ENCODE results near the gene CHI3L1.
"Not testable (repeated sequence)": the region's sequence is repeated elsewhere in the genome, so short reads cannot be mapped to it uniquely, and the experiment has no call there.

CHI3L1 gene

DNA sequence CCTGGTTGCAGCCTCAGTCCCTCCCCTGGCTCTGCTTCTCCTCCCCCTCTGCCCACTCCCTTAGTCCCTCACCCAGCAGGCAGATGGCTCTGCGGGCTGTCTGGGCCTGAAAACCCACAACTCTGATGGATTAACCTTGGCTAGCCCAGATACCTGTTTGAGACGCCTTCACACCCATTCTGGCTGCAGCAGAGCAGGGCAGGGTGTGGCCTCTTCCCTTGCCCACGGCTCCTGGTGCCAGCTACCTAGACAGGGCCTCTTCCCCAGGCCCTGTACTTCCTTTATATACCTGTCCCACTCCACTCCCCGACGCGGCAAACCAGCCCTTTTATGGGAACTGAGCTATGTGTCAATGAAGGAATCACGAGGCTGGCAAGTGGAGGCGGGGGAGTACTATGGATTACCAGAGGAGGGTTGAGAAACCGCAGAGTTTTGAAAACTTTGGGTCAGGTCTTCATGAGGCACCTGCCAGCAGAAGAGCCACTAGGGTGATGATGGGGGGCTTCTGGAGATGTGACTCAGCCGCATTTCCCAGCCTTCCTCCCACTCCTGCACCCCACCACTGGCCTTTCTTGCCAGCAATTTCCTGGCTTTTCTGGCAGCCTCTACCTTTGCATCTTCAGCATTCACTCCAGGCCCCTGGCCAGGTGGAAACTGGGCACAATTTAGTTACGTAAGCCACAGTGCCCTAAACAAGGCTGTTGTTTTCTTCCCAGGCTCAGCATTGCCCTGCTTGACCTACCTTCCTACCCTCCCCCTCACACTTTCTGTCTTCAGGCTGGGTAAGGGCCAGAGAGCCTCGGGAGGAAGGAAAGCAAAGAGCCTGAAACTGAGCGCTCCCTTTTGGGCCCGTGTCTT is at the start of gene CHI3L1:
TSS of gene CHI3L1 (minus strand) at position 259 of the 858 bp plus-strand sequence. CDS start at position 178, 81 bp downstream.
- no peak for DNase-seq

DNA sequence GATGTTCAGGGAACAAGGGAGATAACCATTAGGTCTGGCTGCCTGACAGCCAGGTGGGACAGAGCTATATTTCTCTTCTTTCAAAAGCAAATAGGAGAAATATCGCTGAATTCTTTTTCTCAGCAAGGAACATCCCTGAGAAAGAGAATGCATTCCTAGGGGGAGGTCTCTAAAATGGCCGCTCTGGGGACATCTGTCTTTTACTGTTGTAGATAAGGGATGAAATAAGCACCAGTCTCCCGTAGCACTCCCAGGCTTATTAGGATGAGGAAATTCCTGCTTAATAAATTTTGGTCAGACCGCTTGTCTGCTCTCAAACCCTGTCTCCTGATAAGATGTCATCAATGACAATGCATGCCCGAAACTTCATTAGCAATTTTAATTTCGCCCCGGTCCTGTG is 48.4 kb upstream of the CHI3L1 start:
- DNase-seq = not testable (repeated sequence)

DNA sequence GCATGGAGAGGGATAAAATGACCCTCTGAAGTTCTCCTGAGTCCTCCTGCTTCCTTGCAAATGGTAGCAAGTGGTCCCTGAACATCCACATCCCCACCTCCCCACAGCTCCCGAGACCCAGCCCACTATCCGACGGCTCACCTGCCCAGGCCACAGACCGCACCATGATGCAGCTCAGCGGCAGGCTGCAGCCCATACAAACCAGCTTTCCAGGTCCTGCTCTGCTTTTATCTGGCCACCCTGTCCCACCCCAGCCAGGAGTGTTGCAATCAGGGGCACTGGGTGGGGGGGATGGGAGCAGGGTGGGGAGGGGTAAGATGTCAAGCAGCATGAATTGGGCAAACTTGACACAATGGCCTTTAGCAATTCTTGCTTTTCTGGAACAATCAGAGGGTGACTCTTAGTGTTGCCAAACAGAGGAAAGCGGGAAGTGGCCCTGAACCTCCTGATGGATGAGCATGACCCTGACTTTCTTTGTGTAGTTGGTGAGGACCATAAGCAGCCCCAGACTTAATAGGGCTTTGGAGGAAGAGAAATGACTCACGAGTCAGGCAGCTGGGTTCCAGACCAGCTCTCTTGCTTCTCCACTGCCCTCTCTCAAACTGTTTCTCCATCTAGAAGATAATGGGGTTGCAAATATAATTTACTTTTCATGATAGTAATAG is 43.1 kb upstream of the CHI3L1 start, which contains the start of gene CHIT1:
TSS of gene CHIT1 (minus strand) at position 203 of the 665 bp plus-strand sequence. CDS start at position 166, 37 bp downstream.
- DNase-seq = no peak

DNA sequence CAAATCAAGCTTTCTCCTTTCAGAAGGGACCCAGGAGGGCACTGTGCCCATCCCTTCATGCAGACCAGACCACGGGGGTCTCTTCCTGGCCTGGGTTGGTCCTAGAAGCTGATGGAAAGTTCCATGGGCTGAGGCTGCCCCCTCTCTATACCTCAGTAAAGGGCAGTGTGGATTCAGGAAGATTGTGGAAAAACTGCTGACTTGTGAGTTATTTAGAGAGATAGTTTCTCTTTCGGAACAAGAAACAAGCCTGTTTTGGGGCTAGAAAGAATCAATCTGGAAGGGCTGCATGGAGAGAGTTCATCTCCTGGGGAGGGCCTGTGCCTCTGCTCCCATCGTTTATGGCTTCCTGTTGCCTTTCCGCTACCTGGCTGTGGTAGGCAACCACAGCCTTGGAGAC is 42.2 kb upstream of the CHI3L1 start:
- no peak for DNase-seq

DNA sequence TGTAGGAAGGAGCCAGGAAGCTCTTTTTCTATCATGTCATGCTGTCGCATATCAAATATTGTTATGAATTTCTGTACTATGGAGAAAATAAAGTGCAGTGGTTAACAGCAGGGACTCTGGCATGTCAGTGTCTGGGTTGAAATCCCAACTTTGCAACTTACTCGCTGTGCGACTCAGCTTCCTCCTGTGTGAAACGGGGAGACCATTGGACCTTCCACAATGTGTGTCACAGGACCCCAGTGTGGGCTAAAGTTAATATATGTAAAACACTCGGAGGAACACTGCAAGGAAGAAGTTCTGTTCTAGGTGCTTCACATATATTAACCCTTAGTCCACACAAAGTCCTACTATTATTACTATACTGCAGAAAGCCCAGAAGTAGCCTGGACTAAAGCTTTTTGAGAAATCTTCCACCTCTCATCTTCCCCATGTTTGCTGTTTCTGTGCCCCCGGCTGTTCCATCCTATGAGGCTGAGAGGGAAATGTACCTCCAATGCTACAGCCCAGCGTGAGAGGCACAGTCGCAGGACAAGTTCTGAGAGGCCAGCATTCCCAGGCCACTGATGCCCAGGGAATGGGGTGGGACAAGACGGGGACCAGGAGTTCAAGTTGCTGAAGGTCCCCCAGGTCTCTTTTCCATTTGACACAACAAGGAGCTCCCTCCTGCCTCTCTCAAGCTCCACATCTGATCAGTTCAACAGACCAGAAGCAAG is 41.0 kb upstream of the CHI3L1 start:
- no peak for DNase-seq

DNA sequence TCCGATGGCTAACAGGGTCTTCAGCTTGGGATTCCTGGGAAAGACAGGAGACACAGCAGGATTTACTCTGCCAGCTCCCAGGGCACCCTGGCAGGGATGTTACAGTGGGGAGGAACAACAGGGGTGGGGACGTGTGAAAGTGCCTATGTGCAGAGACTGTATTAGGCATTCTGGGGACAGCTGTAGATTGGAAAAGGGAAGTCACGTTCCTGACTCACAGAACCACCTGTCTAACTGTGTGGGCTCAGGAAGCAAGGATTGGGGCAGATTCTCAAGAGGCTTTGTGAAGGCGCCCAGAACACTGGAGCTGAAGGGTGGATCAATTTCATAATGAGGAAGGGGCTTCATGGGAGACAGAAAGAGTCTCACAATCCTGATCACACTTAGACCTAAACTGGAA is 38.6 kb upstream of the CHI3L1 start:
- DNase-seq = no peak

DNA sequence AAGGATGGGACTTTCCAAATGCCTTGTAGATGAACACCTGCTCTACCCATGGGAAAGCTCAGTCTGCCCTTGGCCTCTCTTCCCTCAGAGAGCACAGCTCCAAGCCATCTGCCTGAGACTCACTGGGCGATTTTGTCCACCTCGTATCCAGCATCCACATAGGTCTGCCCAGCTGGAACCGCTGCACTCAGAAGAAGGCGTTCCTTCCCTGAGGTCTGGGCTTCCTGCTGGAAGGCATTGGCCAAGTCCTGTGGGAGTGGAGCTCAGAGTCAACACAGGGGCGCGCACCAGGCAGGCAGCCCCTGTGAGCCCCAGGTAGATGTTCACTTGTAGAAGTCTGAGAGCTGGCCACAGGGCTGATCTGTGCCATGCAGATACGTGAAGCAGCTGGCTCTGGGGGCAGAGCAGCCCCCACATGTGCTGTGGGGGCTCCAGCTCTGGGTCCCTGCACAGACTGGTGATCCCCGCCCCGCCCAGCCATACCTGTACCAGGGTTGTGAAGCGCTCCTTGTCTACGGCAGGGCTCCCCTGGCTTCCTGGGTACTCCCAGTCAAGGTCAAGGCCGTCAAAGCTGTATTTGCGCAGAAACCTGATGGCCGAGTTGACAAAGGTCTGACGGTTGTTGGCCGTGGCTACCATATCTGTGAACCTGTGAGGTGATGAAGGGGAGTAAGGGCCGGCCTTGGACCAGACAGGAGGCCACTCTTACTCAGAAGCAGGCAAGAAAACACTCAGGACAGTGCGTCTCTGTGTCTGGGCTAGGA is 36.7 kb upstream of the CHI3L1 start:
- DNase-seq = no peak

DNA sequence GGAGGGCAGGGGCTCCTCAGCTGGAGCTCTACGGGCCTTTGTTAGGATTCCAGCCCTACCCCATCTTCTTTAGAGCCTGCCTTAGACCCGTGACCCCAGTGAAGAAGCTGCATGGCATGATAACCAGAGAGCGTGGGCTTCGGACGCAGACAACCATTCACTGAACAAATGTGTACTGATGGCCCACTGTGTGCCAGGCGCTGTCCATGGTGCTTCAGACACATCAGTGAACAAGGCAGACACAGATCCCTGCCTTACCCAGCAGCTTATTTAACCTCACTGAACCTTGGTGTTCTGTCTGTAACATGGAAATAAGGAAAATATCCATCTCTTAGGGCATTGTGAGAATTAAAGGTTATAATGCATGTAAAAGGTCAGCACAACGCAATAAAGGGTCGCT is 33.4 kb upstream of the CHI3L1 start:
- DNase-seq = no peak

DNA sequence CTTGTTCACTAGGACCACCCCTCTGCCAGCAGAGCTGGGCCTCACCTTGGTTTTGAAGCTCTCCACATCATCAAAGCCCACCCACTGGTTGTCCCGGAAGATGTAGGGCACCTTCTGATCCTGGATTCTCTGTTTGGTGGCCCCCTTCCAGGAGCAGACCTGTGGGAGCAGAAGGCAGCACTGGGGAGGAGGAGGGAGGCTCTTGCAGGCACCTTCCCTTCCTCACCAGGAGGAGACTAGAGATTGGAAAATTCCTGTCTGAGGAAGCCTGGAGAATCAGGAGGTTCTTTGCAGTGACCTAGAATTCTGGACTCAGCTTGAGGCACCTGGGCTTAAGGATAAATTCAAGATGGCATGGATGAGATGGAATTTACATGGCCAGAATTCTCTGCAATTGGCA is 32.7 kb upstream of the CHI3L1 start:
- no peak for DNase-seq

DNA sequence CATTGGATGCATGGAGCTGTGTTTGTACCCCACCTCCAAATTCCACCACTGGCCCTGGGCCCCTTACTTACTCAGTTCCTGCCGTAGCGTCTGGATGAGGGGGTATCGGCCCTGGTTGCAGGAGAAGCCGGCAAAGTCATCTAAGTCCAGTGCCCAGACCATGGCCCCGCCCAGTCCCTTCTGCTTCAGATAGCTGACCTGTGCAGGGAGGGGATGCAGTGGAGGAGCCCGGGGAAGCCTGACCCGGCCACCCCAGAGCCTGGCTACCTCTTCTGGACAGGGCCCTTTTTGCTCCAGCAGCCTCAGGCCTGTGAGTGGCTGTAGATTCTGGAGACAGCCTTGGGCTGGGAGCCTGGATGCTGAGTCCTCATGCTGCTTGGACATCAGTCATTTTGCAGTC is 31.2 kb upstream of the CHI3L1 start:
- no peak for DNase-seq

DNA sequence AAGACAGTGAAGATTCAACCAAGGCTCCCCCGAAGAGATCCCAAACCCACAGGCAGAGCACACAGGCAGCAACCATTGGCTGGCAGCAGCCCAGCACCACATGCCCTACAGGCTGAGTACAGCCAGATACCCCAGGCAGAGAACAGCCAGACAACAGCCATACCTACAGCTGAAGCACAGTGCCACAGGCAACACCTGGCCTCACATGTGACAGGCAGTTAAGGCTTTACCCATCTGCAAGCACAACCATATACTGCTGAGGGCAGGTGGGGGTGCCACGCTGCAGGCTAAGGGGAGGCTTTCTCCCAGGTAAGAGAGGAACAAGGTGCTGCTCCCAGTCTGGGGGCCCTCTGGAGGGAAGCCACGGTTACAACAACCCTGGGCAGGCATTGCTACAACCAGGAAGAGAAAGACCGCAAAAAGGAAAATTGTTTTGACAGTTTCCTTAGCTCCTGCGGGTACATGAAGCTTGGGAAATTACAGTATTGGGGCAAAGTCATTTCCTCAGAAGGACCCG is 30.7 kb upstream of the CHI3L1 start:
- DNase-seq = no peak

DNA sequence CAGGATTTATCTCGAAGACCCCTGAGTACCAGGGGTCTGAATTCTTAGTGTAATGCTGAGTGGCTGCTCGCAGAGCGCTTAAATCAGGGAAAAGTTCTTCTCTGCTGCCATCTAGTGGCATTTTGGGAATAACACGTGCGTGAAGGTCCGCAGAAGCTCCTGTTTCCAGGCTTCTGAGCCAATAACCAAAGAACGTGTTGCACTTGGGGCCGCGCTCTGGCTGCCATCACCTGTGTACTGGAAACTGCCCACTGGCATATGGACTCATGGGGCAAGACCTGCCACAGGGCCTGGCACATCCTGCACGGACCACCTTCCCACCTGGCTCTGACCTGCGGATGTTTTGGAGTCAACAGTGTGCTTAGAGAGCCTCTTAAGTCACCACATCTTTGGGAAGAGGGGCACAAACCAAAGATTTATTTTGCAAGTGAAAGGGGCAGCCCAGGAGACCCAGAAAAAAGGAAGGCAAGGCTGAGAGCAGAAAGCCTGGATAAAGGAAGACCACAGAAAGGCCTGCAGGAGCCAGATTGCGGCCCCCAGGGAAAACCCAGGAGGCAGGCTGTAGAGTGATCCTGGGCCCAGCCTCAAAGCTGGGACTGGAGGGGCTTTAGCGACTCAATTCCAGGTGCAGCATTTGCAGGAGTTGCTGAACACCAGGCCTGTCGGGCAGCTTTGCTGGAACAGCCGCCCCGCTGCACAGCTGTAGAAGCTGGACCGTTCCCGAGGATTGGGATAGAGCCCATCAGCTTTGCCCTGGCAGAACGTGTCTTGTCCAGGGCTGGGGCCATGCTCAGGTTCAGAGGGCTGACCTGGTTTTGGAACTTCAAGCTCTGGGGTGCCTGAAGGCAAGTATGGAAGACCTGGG is 30.0 kb upstream of the CHI3L1 start:
- DNase-seq = peak; percentile 55

DNA sequence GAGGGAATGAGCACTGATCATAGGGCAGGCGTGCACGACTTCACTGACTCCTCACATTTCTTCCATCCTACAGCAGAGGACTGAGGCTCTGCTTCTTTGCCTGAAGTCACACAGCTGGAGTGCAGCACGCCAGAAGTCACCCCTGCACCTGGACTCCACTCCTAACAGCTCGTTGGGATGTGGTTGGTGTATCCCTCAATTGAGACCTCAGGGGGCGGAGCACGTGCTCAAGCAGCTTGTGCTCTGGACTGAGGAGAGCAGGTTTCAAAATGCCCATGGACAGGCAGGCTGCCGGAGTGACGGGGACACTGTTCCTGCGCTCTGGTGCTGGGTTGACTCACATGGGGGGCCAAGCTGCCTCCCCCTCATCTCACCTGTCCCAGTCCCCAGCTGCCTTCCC is 29.1 kb upstream of the CHI3L1 start:
- no peak for DNase-seq

DNA sequence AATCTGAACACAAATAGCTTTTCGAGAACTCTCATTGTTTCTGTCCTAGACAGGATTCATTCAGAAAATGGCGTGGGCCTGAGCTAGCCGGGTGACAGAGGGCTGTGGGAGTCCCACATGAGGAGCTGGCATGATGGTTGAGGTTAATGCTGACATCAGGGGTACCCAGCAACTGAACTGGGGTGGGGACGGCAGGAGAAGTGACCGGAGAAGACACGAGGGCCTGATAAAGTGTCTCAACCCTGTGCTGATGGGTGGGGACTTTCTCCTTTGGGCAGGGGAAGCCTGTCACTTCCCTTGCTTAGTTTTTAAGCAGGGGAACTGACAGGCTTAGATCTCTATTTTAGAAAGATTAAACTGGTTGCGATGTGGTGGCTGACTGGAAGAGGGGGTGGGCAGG is 28.4 kb upstream of the CHI3L1 start:
- DNase-seq = no peak

DNA sequence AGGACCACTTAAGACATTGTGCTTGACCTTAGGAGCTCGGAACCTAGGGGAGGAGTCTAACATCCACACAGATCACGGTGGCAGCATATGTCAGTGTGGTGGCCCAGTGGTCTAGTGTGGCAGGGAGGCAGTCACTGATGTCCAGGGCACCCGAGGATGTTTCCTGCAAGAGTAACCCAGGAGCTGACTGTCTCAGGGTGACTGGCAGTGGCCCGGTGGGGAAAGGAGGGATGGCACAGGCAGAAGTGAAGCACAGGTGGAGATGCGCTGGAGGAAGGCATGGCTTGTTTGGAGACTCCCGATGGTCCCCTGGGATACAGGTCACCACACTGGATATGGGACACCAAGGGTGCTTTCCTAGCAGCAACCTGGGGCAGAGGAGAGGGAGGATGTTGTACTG is 26.6 kb upstream of the CHI3L1 start:
- no peak for DNase-seq

DNA sequence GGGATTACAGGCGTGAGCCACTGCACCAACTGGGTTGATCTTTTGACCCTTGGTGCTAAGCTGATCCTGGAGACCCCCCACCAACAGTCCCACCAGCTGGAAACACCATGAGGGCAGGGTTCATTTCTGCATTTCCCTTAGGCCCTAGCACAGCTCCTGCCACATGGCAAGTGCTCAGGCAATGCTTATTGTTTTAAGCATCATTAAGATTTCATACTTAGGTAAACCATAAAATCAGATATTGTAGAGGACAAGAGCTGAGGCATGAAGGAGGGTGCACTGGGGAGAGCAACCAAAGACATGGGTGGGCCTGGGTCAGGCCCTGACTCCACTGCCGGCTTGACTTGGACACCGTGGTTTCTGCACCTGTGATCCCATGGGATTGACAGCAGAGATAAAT is 25.3 kb upstream of the CHI3L1 start:
- no peak for DNase-seq

DNA sequence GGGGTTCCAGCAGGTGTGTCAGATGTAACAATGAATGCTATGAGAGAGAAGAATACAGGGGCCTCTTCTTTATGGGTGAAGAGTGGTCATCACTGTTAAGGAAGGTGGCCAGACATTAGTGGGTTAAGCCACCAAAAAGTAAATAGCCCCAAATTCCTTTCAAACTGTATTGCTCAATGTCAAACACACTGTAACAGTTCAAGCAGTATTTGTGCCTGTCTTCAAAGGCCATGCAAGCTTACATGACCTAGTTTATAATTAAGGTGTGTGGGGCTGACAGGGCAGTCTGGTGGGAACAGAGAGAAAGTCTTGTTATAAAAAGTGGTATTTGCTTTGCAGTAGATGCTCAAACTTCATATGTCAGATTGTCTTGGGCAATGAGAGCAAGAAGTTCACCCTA is 24.5 kb upstream of the CHI3L1 start:
- no peak for DNase-seq

DNA sequence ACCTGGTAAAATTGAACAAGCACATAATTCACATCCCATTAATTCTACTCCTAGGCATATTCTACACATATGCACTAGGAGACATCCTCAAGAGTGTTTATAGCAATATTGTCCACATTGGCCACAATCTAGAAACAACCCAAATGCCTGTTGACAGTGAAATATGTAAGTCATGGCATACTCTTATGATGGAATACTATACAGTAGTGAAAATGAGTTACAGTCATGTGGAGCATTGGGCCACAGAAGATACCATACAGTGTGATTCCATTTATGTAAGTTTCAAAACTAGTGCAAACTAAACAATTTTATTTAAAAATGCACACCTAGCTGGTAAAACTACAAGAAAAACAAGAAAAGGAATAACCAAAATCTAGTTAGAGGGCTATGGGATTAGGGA is 23.8 kb upstream of the CHI3L1 start:
- no peak for DNase-seq

DNA sequence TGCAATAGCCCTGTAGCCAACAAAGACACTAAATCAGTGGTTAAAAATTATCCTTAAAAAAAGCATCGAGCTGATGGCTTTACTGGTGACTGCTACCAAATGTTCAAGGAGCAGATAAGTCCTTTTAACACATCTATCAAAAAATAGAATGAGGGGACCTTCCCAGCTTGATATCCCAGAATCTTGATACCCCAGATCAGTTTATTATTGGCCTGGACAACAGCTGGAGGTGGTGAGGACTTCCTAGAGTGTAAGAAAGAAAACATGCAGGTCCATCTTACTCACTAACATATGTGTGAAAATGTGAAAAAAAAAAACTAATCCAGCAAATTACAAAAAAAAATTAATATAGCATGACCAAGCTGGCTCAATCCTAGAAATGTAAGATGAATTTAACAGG is 21.7 kb upstream of the CHI3L1 start:
- no peak for DNase-seq

DNA sequence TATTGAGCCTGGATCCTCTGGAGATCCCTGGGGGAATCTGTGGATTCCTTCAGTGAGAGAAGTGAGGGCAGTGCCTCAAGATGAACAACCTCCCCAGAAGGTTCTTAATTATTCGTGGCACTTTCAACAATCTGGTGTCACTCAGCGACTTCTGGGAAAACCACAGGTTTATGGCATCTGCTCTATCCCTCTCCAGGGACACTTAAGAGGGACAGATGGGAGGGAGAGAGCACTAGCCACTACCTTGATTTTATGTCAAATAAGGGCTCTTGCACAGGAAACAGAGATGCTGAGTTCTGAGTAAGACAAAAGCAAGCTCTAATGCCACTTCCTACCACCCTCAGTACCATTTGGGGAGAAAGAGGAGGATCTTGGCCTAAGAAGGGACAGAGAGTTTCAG is 21.2 kb upstream of the CHI3L1 start:
- DNase-seq = no peak

DNA sequence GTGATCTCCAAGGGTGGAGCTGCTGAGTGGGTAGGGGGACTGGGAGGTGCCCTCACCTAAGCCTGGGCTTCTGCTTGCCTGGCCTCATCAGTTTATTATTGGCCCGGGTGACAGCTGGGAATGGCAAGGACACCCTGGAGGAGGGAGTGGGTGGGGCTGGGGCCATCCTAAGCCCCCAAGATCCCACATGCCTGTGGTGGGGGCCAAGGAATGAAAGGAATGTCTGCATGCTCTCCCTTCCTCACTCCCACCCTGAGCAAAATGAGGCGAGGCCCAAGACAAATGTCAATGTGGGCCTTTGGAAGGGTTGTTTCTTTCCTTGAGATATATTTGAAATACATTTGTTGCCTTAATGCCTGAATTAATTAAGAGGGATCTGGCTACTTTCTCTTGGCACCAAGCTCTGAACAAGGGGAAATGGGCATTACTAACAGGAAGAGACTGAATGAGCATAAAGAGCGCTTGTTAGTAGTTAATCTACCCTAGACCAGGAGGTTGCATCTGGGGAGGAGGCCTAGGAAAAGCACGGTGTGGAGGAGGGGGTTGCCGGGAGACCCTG is 19.7 kb upstream of the CHI3L1 start:
- no peak for DNase-seq

Measured in NCI-H1105 (cell line).